ENCODE results near the gene DHRS1. TPM values are rescaled to one million over a fixed set of nuclear protein-coding genes. Genes with fewer than 3 reads are reported as not detected.

Gene DHRS1
- total and polyA plus RNA-seq, 3 experiments from 2014 or later, result 9.3 to 34.8 (median 9.8) TPM

DNA sequence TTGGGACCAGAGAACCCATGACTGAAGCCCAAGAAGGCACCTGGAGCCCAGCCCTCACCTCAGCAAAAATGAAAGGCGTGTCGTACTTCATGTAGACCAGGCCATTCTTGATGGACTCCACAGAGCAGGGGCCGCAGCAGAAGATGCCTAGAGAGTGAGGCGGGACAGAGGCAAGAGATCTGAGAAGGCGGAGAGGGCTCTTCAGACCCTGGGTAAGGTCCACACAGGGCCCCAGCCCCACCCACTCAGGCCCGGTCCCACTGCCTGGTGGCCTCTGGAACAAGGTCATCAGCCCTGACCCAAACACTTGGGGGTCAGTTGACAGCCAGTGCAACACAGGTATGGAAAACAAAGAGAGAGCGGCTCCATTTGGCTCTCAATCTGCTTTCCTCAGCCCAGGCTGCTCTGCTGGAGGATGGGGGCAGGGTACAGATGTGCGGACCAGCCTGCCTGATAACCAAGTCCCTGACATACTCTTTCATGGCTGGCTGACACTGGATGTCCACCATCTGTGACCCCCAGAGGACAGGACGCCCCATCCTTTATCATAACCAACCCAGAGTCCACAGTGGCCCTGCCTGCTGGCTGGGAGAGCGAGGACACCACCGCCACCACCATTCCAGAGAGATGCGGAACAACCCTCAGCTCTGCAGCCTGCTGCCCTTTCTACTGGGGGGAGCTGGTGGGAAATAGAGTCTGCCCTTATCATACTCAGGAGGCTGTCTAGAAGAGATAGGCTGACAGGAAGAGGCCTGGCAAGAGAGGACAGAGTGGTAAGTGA, 43.5 kb downstream of the DHRS1 start:
- no peaks in the 10 kb centered on the region for H3K27me3 Mint-ChIP-seq
- H3K36me3 ChIP-seq (ENCODE audit: insufficient read depth, low read length), result peaks cover 7% of the 10 kb centered on the region
- H3K4me1 ChIP-seq (ENCODE audit: insufficient read depth, low read length), result no peaks in the 10 kb centered on the region
- H3K27ac Mint-ChIP-seq, result peak overlapping the region in 1 of 8 donors; percentile 14
- H3K9me3 ChIP-seq (ENCODE audit: low read length), result no peaks in the 10 kb centered on the region
- POLR2A ChIA-PET, result interaction anchor here (1.2 kb wide), 1 partner anchor 15 kb away, joined by 3 read pairs; no protein-coding TSS in a partner anchor
- H3K4me1 Mint-ChIP-seq, result no peaks in the 10 kb centered on the region
- H3K4me3 ChIP-seq (ENCODE audit: low read length), result no peak overlapping the region
- no peak overlapping the region for H3K27ac ChIP-seq (ENCODE audit: low read depth, low read length)
- no peaks in the 10 kb centered on the region for H3K9me3 Mint-ChIP-seq
- peaks cover 0 to 54% (median 5%) of the 10 kb centered on the region in 3 donors for H3K36me3 Mint-ChIP-seq
- CTCF ChIA-PET, result no interaction called here
- no peak overlapping the region for H3K4me3 Mint-ChIP-seq
- no peak for DNase-seq
- no peaks in the 10 kb centered on the region for H3K27me3 ChIP-seq (ENCODE audit: insufficient read depth, low read length, poor library complexity, severe bottlenecking)

DNA sequence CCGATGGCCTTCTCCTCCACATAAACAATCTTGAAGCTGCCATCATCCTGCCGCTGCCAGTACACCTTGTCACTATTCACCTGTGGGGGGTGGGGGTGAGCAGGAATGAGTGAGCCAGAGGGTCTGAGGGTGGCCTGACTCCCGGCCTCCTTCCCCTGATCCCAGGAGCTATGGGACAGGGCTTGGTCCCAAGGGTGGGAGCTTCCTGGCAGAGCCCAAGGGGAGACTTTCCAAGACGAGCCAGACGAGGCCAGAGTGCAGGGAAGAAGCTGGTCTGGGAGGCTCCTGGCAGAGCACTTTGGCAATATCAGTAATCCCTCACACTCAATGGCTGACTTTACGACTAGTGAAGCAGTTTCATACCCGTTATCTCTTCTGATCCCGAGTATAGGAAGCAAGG, 44.1 kb downstream of the DHRS1 start:
- CTCF ChIA-PET, result no interaction called here
- POLR2A ChIA-PET, result no interaction called here
- H3K27ac Mint-ChIP-seq, result no peak overlapping the region

DNA sequence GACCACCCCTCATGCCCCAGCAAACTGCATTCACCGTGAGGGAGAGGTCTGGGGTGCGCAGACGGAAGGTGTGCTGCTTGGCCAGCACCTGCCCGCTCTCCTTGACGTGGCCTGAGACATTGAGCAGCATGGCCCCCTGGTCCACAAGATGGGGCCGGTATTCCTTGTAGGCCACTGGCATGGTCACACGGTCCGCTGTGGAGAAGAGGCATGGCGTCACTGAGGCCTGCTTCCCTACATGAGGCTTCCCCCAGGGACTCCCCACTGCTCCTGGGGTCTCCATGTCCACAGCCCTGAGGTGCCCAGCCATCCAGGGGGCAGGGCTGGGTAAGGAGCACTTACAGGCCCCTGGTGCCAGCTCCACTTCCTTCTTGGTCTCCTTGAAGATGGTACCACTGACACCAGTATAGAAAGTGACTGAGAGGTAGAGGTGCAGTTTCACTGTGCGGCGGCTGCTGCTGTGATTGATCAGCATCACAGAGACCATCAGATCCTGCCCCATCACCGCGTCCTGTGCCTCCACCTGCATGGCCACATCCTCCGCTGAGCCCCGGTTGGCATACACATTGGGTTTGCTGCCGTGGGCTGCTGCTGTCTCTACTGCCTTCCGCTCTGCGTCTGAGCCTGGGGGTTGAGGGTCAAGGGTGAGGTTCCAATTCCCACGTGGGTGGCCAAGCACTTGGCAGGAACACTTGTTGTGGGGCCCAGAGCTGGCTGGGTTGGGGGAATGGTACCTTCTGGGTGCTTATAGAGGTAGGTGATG, 44.8 kb downstream of the DHRS1 start:
- Histone ChIP-seq H3K4me1 (ENCODE audit: insufficient read depth, low read length) (no peaks in the 10 kb centered on the region), H3K27me3 (ENCODE audit: insufficient read depth, low read length, poor library complexity, severe bottlenecking) (no peaks in the 10 kb centered on the region), H3K36me3 (ENCODE audit: insufficient read depth, low read length) (peaks cover 7% of the 10 kb centered on the region), H3K27ac (ENCODE audit: low read depth, low read length) (no peak overlapping the region), H3K4me3 (ENCODE audit: low read length) (no peak overlapping the region), H3K9me3 (ENCODE audit: low read length) (no peaks in the 10 kb centered on the region)
- ChIA-PET CTCF (interaction anchor here (3.3 kb wide), 1 partner anchor 78 kb away, joined by 7 read pairs; no protein-coding TSS in a partner anchor), POLR2A (no interaction called here)
- no peak for DNase-seq
- H3K27me3 Mint-ChIP-seq, result no peaks in the 10 kb centered on the region
- H3K9me3 Mint-ChIP-seq, result no peaks in the 10 kb centered on the region
- no peaks in the 10 kb centered on the region for H3K4me1 Mint-ChIP-seq
- no peak overlapping the region for H3K27ac Mint-ChIP-seq
- H3K36me3 Mint-ChIP-seq, result peaks cover 0 to 50% (median 3%) of the 10 kb centered on the region in 3 donors
- no peak overlapping the region for H3K4me3 Mint-ChIP-seq

More for the DNA sequence above, 44.1 kb downstream of the DHRS1 start:
- H3K4me3 Mint-ChIP-seq, result no peak overlapping the region
- Histone ChIP-seq H3K9me3 (ENCODE audit: low read length) (no peaks in the 10 kb centered on the region), H3K27ac (ENCODE audit: low read depth, low read length) (no peak overlapping the region), H3K4me1 (ENCODE audit: insufficient read depth, low read length) (no peaks in the 10 kb centered on the region), H3K27me3 (ENCODE audit: insufficient read depth, low read length, poor library complexity, severe bottlenecking) (no peaks in the 10 kb centered on the region), H3K4me3 (ENCODE audit: low read length) (no peak overlapping the region), H3K36me3 (ENCODE audit: insufficient read depth, low read length) (peaks cover 7% of the 10 kb centered on the region)
- H3K4me1 Mint-ChIP-seq, result no peaks in the 10 kb centered on the region
- H3K27me3 Mint-ChIP-seq, result no peaks in the 10 kb centered on the region
- no peaks in the 10 kb centered on the region for H3K9me3 Mint-ChIP-seq
- no peak for DNase-seq
- peaks cover 0 to 48% (median 3%) of the 10 kb centered on the region in 3 donors for H3K36me3 Mint-ChIP-seq

DNA sequence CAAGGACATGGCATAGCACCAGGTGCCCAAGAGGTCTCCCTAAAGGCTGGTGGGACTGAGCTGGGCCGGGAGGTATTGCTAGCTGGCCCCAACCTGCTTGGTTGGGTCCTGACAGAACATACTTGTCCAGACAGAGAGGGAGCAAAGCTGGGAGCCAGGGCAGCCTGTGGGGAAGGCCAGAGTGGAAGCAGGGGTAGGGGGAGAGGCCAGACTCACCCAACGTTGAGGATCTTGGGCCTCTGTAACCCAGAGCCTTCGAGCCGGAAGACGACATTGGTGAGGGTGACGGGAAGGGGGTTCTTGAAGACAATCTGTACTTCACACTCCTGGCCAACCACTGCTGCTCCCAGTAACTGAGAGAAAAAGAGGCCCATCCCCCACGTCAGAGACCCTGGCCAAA, 45.6 kb downstream of the DHRS1 start:
- Histone ChIP-seq H3K9me3 (ENCODE audit: low read length) (no peaks in the 10 kb centered on the region), H3K27ac (ENCODE audit: low read depth, low read length) (no peak overlapping the region), H3K4me1 (ENCODE audit: insufficient read depth, low read length) (no peaks in the 10 kb centered on the region), H3K4me3 (ENCODE audit: low read length) (no peak overlapping the region), H3K36me3 (ENCODE audit: insufficient read depth, low read length) (peaks cover 7% of the 10 kb centered on the region), H3K27me3 (ENCODE audit: insufficient read depth, low read length, poor library complexity, severe bottlenecking) (no peaks in the 10 kb centered on the region)
- Mint-ChIP-seq H3K27ac (peak overlapping the region in 2 of 8 donors; percentile 12 to 47), H3K9me3 (no peaks in the 10 kb centered on the region), H3K36me3 (peaks cover 0 to 51% (median 3%) of the 10 kb centered on the region in 3 donors), H3K4me3 (no peak overlapping the region), H3K27me3 (no peaks in the 10 kb centered on the region), H3K4me1 (no peaks in the 10 kb centered on the region)
- ChIA-PET POLR2A (interaction anchor here (0.7 kb wide), 1 partner anchor 66 kb away, joined by 4 read pairs; no protein-coding TSS in a partner anchor), CTCF (interaction anchor here (3.3 to 4.3 kb wide), 2 partner anchors 11 to 79 kb away, joined by 7 to 25 read pairs; partner anchors contain the start of gene TINF2)
- DNase-seq, result no peak

DNA sequence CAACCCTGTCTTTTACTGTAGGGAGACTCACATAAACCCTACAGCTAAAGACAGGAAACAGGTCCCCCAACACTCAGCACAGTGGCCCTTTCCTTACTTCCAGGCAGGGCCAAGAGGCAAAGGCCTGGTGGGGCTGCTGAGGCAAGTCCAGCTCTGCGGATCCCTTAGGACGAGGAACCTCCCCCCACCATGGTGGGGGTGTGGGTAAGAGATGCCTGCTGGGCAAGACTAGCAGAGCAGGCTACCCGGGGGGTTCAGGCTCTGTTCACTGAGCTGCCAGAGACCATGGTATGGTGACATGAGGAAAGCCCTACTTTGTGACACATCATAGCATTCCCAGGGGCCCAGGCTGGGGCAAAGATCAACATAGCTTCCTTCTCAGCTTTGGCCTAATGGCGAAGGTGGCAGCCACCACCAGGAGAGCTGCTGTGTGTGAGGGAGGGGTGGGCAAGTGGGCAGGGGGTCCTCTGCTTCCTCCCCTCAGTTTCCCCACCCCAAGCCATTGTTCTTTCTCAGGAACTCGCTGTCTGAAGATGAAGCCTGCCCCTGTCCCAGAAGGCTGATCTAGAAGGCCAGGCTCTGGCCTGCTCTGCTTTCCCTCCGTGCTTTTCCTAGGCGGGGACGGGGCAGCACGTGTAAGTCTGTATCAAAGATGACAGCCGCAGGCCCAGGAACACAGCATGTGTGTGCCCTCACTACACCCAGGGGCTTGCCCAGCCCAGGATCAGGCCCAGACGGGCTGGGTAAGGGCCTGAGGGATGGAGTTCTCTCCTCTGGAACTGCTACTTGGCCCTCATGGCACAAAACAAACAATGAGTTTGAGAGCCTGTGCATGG, 47.1 kb downstream of the DHRS1 start:
- H3K4me3 Mint-ChIP-seq, result no peak overlapping the region
- no peak overlapping the region for H3K27ac ChIP-seq (ENCODE audit: low read depth, low read length)
- peaks cover 6% of the 10 kb centered on the region for H3K36me3 ChIP-seq (ENCODE audit: insufficient read depth, low read length)
- peaks cover 0 to 47% (median 3%) of the 10 kb centered on the region in 3 donors for H3K36me3 Mint-ChIP-seq
- no peaks in the 10 kb centered on the region for H3K27me3 Mint-ChIP-seq
- ChIA-PET CTCF (interaction anchor here (0.7 to 4.3 kb wide), 4 partner anchors 9 to 81 kb away, joined by 3 to 25 read pairs (median 5); partner anchors contain the start of genes MDP1 and TINF2), POLR2A (no interaction called here)
- H3K27me3 ChIP-seq (ENCODE audit: insufficient read depth, low read length, poor library complexity, severe bottlenecking), result no peaks in the 10 kb centered on the region
- H3K4me3 ChIP-seq (ENCODE audit: low read length), result no peak overlapping the region
- no peaks in the 10 kb centered on the region for H3K4me1 ChIP-seq (ENCODE audit: insufficient read depth, low read length)
- DNase-seq, result peak in 1 of 5 donors; percentile 14
- no peaks in the 10 kb centered on the region for H3K9me3 ChIP-seq (ENCODE audit: low read length)
- peaks cover 4 to 6% (median 6%) of the 10 kb centered on the region in 3 donors for H3K4me1 Mint-ChIP-seq
- H3K9me3 Mint-ChIP-seq, result no peaks in the 10 kb centered on the region
- H3K27ac Mint-ChIP-seq, result no peak overlapping the region

DNA sequence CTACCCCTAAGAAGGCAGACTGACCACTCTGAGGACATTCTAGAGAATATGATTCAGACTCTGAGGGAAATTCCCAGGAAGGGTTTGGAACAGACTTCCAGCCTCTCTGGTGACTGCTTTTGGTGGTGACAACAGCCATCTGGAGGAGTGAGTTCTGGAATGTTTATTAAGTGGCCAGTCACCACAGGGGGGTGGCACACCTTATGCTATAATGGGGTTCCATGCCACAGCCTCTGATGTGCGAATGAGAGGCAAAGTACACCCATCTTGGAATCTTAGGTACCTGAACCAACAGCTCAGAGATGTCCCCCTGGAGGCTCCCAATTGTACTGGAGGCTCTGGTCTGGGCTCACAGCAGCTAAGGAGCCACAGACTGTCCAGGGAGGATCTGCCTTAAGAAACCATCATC, 47.7 kb downstream of the DHRS1 start:
- no peak overlapping the region for H3K4me3 ChIP-seq (ENCODE audit: low read length)
- H3K27ac ChIP-seq (ENCODE audit: low read depth, low read length), result no peak overlapping the region
- DNase-seq, result no peak
- ChIA-PET POLR2A (no interaction called here), CTCF (interaction anchor here (0.7 to 4.3 kb wide), 5 partner anchors 9 to 81 kb away, joined by 3 to 25 read pairs (median 4); partner anchors contain the start of genes MDP1 and TINF2)
- H3K4me1 ChIP-seq (ENCODE audit: insufficient read depth, low read length), result no peaks in the 10 kb centered on the region
- no peaks in the 10 kb centered on the region for H3K27me3 ChIP-seq (ENCODE audit: insufficient read depth, low read length, poor library complexity, severe bottlenecking)
- Mint-ChIP-seq H3K36me3 (peaks cover 0 to 41% (median 3%) of the 10 kb centered on the region in 3 donors), H3K4me1 (peaks cover 7 to 11% (median 10%) of the 10 kb centered on the region in 3 donors), H3K27ac (peak overlapping the region in 1 of 8 donors; percentile 41), H3K27me3 (no peaks in the 10 kb centered on the region), H3K4me3 (no peak overlapping the region), H3K9me3 (no peaks in the 10 kb centered on the region)
- no peaks in the 10 kb centered on the region for H3K9me3 ChIP-seq (ENCODE audit: low read length)
- H3K36me3 ChIP-seq (ENCODE audit: insufficient read depth, low read length), result peaks cover 4% of the 10 kb centered on the region

DNA sequence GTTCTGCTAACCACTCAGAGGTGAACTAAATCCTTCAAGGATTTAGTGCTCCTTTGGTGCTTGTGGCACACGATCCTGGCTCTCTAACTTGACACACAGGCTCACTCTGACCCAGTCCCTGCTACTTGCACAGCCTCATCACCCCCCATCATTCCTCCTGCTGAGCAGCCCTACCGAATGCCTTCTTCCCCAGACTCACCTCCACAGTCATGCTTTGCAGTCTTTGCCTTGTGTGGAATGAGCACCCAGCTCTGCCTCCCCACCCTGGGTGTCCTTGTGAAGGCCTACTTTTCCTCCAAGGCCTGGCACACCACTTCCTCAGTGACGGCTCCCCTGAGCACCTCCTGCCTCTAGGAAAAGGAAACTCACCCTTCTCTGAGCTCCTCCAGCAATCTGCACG, 49.2 kb downstream of the DHRS1 start:
- CTCF ChIA-PET, result interaction anchor here (1.1 to 4.3 kb wide), 3 partner anchors 7 to 83 kb away, joined by 4 to 25 read pairs (median 4); partner anchors contain the start of gene TINF2
- POLR2A ChIA-PET, result no interaction called here
- peak overlapping the region in 5 of 8 donors; percentile 19 to 76 (median 68) for H3K27ac Mint-ChIP-seq

More for the DNA sequence above, 49.2 kb downstream of the DHRS1 start:
- Mint-ChIP-seq H3K4me3 (no peak overlapping the region), H3K9me3 (no peaks in the 10 kb centered on the region), H3K27me3 (no peaks in the 10 kb centered on the region), H3K4me1 (peaks cover 10 to 14% (median 14%) of the 10 kb centered on the region in 3 donors), H3K36me3 (peaks cover 0 to 31% (median 3%) of the 10 kb centered on the region in 3 donors)
- H3K27ac ChIP-seq (ENCODE audit: low read depth, low read length), result no peak overlapping the region
- no peak for DNase-seq
- H3K4me1 ChIP-seq (ENCODE audit: insufficient read depth, low read length), result peaks cover 5% of the 10 kb centered on the region
- no peak overlapping the region for H3K4me3 ChIP-seq (ENCODE audit: low read length)
- H3K9me3 ChIP-seq (ENCODE audit: low read length), result no peaks in the 10 kb centered on the region
- no peaks in the 10 kb centered on the region for H3K27me3 ChIP-seq (ENCODE audit: insufficient read depth, low read length, poor library complexity, severe bottlenecking)
- peaks cover 4% of the 10 kb centered on the region for H3K36me3 ChIP-seq (ENCODE audit: insufficient read depth, low read length)
